Breast epithelium (tissue), 4 donors: ENCODE measurements around the gene CLDN18. TPM values are rescaled to one million over a fixed set of nuclear protein-coding genes. Genes with fewer than 3 reads are reported as not detected.

Source experiments
- DNase-seq, 2 donors: peaks; one replicate each; pipeline ENCODE4 v3.0.0-alpha.2; 2019; ENCODE audit warnings: low spot score in 2 of 2
- H3K27ac ChIP-seq, 2 donors: fragments of 200-600 bp; sonication (generic) in 1 of 2; one replicate each; pipeline ENCODE4 v1.5.1; 2016 to 2019; ENCODE audit warnings: mild to moderate bottlenecking in 1 of 2
- H3K27me3 ChIP-seq, 2 donors: fragments of 200-600 bp; sonication (generic) in 1 of 2; one replicate each; pipeline versions ENCODE4 v1.5.1 to v1.6.0; 2017 to 2019; ENCODE audit warnings: control low read depth in 1 of 2, mild to moderate bottlenecking in 1 of 2
- H3K36me3 ChIP-seq: fragments of 200-600 bp; one replicate; pipeline ENCODE4 v1.5.1; 2019
- H3K4me1 ChIP-seq, 2 donors: fragments of 200-600 bp; sonication (generic); one replicate each; pipeline ENCODE4 v1.5.1; 2016 to 2019; ENCODE audit warnings: control low read depth in 1 of 2
- H3K4me3 ChIP-seq, 3 donors: fragments of 200-600 bp; sonication (generic); 1 replicate in 2 of 3; 2 replicates in 1 of 3; pipeline ENCODE4 v1.5.1; 2016 to 2019; ENCODE audit warnings: mild to moderate bottlenecking in 3 of 3, moderate library complexity in 2 of 3
- H3K9me3 ChIP-seq, 2 donors: fragments of 200-600 bp; sonication (generic) in 1 of 2; one replicate each; pipeline ENCODE4 v1.5.1; 2016 to 2019; ENCODE audit warnings: control low read depth in 1 of 2
- POLR2A ChIP-seq: fragments of 450-650 bp; IDR thresholded peaks from one replicate; pipeline ENCODE4 v1.6.1; 2016; ENCODE audit warnings: antibody characterized with exemption, mild to moderate bottlenecking, moderate library complexity
- POLR2AphosphoS5 ChIP-seq, 3 donors: sonication (generic); formaldehyde crosslinking; IDR thresholded peaks; one replicate each; pipeline ENCODE4 v1.6.1; 2017; ENCODE audit warnings: antibody characterized with exemption in 3 of 3
- intact Hi-C: fragments of 100-400 bp; cut with DNase I; formaldehyde crosslinking; loops from one replicate; pipeline ENCODE4 v1.15.1; 2023; ENCODE audit warnings: low total_unique reads
- total RNA-seq, 3 donors: library from RNA; depleted of rRNA; stranded (reverse); fragments of >200 nt; gene quantifications; one replicate each; pipeline ENCODE4 v1.1.0, GENCODE V29; 2016
- TF ChIP-seq, protein P1 (sequence below), 3 donors: fragments of 450-650 bp; IDR thresholded peaks; one replicate each; pipeline ENCODE4 v1.5.1; 2016 to 2017; ENCODE audit warnings: antibody characterized with exemption in 3 of 3, mild to moderate bottlenecking in 3 of 3, moderate library complexity in 3 of 3

The CLDN18 gene
- total RNA-seq, 3 donors from 2014 or later, result not detected

DNA sequence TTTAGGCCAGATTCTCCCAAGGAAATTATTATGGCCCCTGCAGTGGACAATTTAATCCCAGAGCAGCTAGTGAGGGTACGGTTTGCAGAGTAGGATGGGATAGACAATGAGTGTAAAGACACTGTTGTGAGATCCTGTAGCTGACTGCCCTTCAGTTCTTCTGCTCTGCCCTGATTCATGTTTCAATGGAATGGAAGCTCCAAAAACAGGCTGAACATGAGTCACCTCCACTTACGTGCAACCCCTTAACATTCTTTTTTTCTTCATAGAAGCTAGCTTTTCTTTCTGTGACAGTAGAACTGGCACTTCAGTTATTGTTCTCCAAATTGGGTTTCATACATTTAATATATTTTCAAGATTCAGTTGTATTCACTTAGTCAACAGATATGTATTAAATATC is 32.1 kb downstream of the CLDN18 start:
- no peak for DNase-seq
- no peaks in the 10 kb centered on the region for H3K9me3 ChIP-seq
- no peak overlapping the region for H3K27ac ChIP-seq
- intact Hi-C loops, result no loop called here
- no peaks in the 10 kb centered on the region for H3K27me3 ChIP-seq
- no peaks in the 10 kb centered on the region for H3K4me1 ChIP-seq
- H3K4me3 ChIP-seq, result no peak overlapping the region
- no peaks in the 10 kb centered on the region for H3K36me3 ChIP-seq
- TF ChIP-seq, protein P1, sequence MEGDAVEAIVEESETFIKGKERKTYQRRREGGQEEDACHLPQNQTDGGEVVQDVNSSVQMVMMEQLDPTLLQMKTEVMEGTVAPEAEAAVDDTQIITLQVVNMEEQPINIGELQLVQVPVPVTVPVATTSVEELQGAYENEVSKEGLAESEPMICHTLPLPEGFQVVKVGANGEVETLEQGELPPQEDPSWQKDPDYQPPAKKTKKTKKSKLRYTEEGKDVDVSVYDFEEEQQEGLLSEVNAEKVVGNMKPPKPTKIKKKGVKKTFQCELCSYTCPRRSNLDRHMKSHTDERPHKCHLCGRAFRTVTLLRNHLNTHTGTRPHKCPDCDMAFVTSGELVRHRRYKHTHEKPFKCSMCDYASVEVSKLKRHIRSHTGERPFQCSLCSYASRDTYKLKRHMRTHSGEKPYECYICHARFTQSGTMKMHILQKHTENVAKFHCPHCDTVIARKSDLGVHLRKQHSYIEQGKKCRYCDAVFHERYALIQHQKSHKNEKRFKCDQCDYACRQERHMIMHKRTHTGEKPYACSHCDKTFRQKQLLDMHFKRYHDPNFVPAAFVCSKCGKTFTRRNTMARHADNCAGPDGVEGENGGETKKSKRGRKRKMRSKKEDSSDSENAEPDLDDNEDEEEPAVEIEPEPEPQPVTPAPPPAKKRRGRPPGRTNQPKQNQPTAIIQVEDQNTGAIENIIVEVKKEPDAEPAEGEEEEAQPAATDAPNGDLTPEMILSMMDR (IDR thresholded peaks at IDR 0.05), result no peak

DNA sequence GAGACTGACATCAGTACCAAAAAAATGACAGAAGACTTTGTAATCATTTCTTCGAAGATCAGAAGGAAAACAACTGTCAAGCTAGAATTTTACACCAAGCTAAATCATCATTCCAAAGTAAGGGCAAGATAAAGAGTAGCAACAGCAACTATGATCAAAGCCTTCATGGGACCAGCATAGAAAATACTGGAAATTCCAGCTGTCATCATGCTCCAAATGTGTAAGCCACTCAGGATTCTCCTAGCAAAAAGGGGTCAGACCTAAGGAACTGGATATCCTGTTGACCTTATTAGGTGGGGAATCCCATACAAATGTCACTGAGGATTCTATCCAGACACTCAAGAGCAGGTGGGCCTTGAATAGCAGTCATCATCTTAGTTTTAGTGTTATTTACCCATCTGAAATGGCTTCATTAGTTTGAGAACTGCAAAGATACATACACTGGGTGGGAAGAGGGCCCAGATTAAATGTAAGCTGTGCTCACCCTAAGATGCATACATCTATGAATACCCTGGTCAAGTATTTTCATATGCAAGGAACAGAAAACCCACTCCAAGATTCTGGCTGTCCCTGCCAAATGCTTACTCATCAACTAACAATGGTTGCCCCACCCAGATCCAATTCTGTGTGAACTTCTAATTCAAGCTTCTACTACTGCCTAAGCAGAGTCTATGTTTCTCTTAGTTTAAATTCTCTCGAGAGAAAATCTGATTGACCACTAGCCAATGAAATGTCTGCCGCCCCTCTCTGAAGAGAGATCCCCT is 33.5 kb downstream of the CLDN18 start:
- TF ChIP-seq POLR2A (no peak), POLR2AphosphoS5 (IDR thresholded peaks at IDR 0.05) (no peak)
- TF ChIP-seq, protein P1 (IDR thresholded peaks at IDR 0.05), result no peak
- Histone ChIP-seq H3K27me3 (no peaks in the 10 kb centered on the region), H3K9me3 (no peaks in the 10 kb centered on the region), H3K27ac (no peak overlapping the region), H3K36me3 (no peaks in the 10 kb centered on the region), H3K4me1 (no peaks in the 10 kb centered on the region), H3K4me3 (no peak overlapping the region)
- intact Hi-C loops, result no loop called here
- no peak for DNase-seq

DNA sequence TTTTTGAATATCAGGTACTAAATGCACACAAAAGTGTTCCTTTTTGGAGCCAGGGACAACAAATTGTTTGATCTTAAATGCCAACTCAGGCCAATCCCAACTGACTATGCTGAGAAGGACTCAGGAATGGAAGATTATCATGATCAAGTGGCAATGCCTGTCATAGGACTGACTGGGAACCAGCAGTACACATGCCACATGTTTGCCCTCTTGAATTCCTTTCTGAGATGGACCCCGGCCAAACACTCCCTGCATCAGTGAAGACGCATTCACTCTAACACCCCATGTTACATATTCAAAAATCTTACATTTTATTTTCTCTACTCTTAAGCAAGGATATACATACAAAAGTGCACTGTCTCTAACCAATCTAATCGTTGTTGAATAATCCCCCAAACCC is 36.1 kb downstream of the CLDN18 start:
- no peak overlapping the region for H3K4me3 ChIP-seq
- H3K9me3 ChIP-seq, result no peaks in the 10 kb centered on the region
- H3K27ac ChIP-seq, result no peak overlapping the region
- H3K4me1 ChIP-seq, result no peaks in the 10 kb centered on the region
- intact Hi-C loops, result no loop called here
- DNase-seq, result no peak
- no peaks in the 10 kb centered on the region for H3K36me3 ChIP-seq
- H3K27me3 ChIP-seq, result no peaks in the 10 kb centered on the region
- TF ChIP-seq, protein P1 (IDR thresholded peaks at IDR 0.05), result no peak
- TF ChIP-seq POLR2AphosphoS5 (IDR thresholded peaks at IDR 0.05) (no peak), POLR2A (no peak)

DNA sequence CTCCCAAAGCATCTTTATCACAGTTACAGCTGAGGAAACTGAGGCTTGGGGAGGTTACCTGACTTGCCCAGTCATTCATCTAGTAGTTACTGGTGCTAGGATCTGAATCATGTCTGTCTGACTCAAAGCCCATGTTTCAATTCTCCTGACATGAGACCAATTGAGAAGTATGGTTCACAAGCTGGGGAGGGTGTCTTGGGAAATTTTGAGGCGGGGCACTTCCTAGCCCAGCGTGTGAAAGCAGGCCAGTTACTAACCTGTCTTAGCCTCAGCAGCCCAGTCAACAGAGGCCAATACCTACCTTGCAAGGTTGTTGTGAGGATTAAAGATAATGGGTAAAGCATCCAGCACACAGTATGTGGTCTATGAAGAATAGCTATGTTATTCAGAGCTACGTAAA is 37.0 kb downstream of the CLDN18 start:
- DNase-seq, result no peak
- intact Hi-C loops, result no loop called here

DNA sequence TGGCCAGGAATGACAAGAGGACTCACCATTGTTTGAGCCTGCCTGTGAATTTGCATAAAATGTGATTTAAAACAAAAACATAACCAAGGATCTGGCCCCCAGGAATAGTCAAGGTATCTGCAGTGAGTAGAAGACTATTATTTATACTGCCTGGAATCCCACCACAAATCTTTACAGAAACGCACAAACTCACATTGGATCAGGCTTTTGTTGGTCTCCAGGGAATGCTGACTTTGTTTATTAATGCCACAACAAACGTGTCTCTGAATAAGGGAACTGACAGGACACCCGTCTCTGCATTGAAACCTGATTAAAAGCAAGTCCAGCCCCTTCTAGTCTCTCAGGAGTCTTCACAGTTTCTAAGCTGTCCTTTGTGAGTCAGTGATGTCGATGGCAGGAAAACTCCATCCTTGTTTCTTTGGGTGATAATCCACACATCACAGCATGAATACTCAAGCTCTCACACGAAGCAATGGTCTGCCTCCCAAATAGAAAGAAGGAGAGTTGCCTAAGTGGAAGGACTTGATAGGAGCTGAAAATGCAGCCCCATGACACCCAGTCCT is 37.7 kb downstream of the CLDN18 start:
- H3K36me3 ChIP-seq, result no peaks in the 10 kb centered on the region
- no peak overlapping the region for H3K4me3 ChIP-seq
- intact Hi-C loops, result no loop called here
- H3K27me3 ChIP-seq, result no peaks in the 10 kb centered on the region
- H3K27ac ChIP-seq, result no peak overlapping the region
- no peak for DNase-seq
- no peak for TF ChIP-seq POLR2A
- TF ChIP-seq, protein P1 (IDR thresholded peaks at IDR 0.05), result no peak
- TF ChIP-seq POLR2AphosphoS5 (IDR thresholded peaks at IDR 0.05), result no peak
- no peaks in the 10 kb centered on the region for H3K4me1 ChIP-seq
- H3K9me3 ChIP-seq, result no peaks in the 10 kb centered on the region

More for the DNA sequence above, 37.0 kb downstream of the CLDN18 start:
- Histone ChIP-seq H3K27ac (no peak overlapping the region), H3K27me3 (no peaks in the 10 kb centered on the region), H3K4me3 (no peak overlapping the region), H3K4me1 (no peaks in the 10 kb centered on the region), H3K9me3 (no peaks in the 10 kb centered on the region), H3K36me3 (no peaks in the 10 kb centered on the region)
- TF ChIP-seq POLR2AphosphoS5 (IDR thresholded peaks at IDR 0.05) (no peak), POLR2A (no peak)
- TF ChIP-seq, protein P1 (IDR thresholded peaks at IDR 0.05), result no peak
